GM21717 (cell line): ENCODE data around the gene SLC23A2.
"Not testable (repeated sequence)": the region's sequence is repeated elsewhere in the genome, so short reads cannot be mapped to it uniquely, and the experiment has no call there.

ENCODE experiments used
- ATAC-seq: cut with Tn5 transposase; IDR thresholded peaks from one replicate; pipeline ENCODE4 v1.9.1; 2021; ENCODE audit warnings: mild to moderate bottlenecking, moderate library complexity; ENCODE audit not compliant: unreplicated experiment

SLC23A2 gene

GRCh38 chr20:4853757-4854560, 147.4 kb downstream of the SLC23A2 start:
- ATAC-seq: no peak

- ATAC-seq: no peak
These were observed 148.3 kb downstream of the SLC23A2 start for GRCh38 chr20:4853004-4853403.

- ATAC-seq: no peak
These were observed 150.3 kb downstream of the SLC23A2 start for GRCh38 chr20:4850960-4851359.

GRCh38 chr20:4848829-4849228, 152.5 kb downstream of the SLC23A2 start:
- not testable (repeated sequence) for ATAC-seq

GRCh38 chr20:4848041-4848440, 153.3 kb downstream of the SLC23A2 start:
- ATAC-seq: no peak

- no peak for ATAC-seq
These were observed 154.5 kb downstream of the SLC23A2 start for GRCh38 chr20:4846821-4847220.

- ATAC-seq: no peak
These were observed 156.4 kb downstream of the SLC23A2 start for GRCh38 chr20:4844751-4845465.

GRCh38 chr20:4844325-4844724, 157.0 kb downstream of the SLC23A2 start:
- no peak for ATAC-seq

- ATAC-seq: no peak
These were observed 160.5 kb downstream of the SLC23A2 start for GRCh38 chr20:4840801-4841200.

GRCh38 chr20:4838526-4838925, 162.8 kb downstream of the SLC23A2 start:
- no peak for ATAC-seq

- no peak for ATAC-seq
These were observed 163.6 kb downstream of the SLC23A2 start for GRCh38 chr20:4837760-4838159.

GRCh38 chr20:4836935-4837334, 164.4 kb downstream of the SLC23A2 start:
- no peak for ATAC-seq

- ATAC-seq: no peak
These were observed 164.8 kb downstream of the SLC23A2 start for GRCh38 chr20:4836473-4836872.

- ATAC-seq: no peak
These were observed 165.8 kb downstream of the SLC23A2 start for GRCh38 chr20:4835244-4836177.

GRCh38 chr20:4833074-4833728, 168.1 kb downstream of the SLC23A2 start:
- no peak for ATAC-seq

- ATAC-seq: no peak
These were observed 168.8 kb downstream of the SLC23A2 start for GRCh38 chr20:4832469-4832868.

- ATAC-seq: no peak
These were observed 170.6 kb downstream of the SLC23A2 start for GRCh38 chr20:4830696-4831095.

- ATAC-seq: no peak
These were observed 171.1 kb downstream of the SLC23A2 start for GRCh38 chr20:4830259-4830658.

GRCh38 chr20:4829514-4830215, 171.6 kb downstream of the SLC23A2 start:
- no peak for ATAC-seq
